Fibroblast of the aortic adventitia (primary cell): ENCODE data around the gene MLXIPL. TPM values are rescaled to one million over a fixed set of nuclear protein-coding genes. Genes with fewer than 3 reads are reported as not detected.
"Not testable (repeated sequence)": the region's sequence is repeated elsewhere in the genome, so short reads cannot be mapped to it uniquely, and the experiment has no call there.

Source experiments
- DNase-seq: peaks from one replicate; pipeline ENCODE4 v3.0.0-alpha.2; 2010; ENCODE audit warnings: low read depth
- H3K4me3 ChIP-seq: 2 replicates; pipeline ENCODE4 v1.5.1; 2011; ENCODE audit warnings: low read depth, mild to moderate bottlenecking, control low read depth, low read length, moderate library complexity
- total RNA-seq: library from RNA; depleted of rRNA; stranded (reverse); fragments of >200 nt; gene quantifications from 2 replicates; pipeline ENCODE4 v1.2.3, GENCODE V29; 2012; ENCODE audit warnings: low replicate concordance
- TF ChIP-seq, protein P1 (sequence below): IDR thresholded peaks from 2 replicates; pipeline ENCODE4 v1.5.1; 2011; ENCODE audit warnings: mild to moderate bottlenecking, low read length, control low read depth, inconsistent platforms; ENCODE audit not compliant: insufficient read depth

Gene MLXIPL
- total RNA-seq, 1 donor: 0.72 TPM

DNA sequence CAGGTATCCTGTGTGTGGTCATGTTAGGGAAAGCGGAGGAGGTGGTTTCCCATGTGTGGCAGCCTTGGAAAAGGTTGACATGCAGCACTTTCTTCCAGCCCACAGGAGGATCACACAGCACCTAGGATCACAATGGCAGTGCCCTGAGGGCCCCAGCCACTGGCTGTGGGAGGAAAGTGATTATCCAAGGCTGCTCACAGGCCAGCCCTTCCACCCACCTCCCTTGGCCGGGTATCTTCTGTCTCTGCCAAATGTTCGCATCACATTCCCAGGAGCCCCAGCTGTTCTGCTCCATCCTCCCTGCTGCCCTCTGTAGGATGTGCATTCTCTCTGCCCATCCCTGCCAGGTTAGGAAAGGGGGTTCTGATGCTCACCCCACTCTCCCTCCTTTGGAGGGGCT lies 2.5 kb upstream of the MLXIPL start:
- no peak overlapping the region for H3K4me3 ChIP-seq
- TF ChIP-seq, protein P1, sequence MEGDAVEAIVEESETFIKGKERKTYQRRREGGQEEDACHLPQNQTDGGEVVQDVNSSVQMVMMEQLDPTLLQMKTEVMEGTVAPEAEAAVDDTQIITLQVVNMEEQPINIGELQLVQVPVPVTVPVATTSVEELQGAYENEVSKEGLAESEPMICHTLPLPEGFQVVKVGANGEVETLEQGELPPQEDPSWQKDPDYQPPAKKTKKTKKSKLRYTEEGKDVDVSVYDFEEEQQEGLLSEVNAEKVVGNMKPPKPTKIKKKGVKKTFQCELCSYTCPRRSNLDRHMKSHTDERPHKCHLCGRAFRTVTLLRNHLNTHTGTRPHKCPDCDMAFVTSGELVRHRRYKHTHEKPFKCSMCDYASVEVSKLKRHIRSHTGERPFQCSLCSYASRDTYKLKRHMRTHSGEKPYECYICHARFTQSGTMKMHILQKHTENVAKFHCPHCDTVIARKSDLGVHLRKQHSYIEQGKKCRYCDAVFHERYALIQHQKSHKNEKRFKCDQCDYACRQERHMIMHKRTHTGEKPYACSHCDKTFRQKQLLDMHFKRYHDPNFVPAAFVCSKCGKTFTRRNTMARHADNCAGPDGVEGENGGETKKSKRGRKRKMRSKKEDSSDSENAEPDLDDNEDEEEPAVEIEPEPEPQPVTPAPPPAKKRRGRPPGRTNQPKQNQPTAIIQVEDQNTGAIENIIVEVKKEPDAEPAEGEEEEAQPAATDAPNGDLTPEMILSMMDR: peak; percentile 46
- peak; percentile 53 for DNase-seq

DNA sequence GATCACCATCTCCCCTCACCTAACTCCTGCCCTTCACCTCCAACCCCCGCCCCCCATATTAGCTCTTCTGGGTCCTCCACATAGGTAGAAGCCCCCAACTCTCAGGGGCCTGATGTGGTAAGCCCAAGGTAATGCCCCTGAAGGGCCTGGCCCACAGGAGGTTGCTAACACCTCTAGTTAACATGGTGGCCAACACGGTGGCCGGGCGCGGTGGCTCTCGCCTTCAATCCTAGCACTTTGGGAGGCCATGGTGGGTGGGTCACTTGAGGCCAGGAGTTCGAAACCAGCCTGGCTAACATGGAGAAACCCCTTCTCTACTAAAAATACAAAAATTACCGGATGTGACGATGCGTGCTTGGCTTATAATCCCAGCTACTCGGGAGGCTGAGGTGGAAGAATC lies 954 bp upstream of the MLXIPL start:
- no peak for DNase-seq
- H3K4me3 ChIP-seq: no peak overlapping the region
- TF ChIP-seq, protein P1: no peak

DNA sequence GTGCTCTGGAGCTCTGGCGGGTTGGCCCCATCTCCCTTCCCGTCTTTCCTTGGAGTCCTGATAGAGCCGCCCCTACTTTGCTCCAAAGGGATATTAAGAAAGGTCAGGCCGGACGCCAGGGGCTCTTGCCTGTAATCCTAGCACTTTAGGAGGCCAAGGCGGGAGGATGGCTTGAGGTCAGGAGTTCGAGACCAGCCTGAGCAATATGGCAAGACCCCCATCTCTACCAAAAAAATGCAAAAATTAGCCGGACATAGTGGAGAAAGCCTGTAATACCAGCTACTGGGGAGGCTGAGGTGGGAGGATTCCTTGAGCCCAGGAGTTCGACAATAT lies 313 bp upstream of the MLXIPL start:
- TF ChIP-seq, protein P1: no peak
- H3K4me3 ChIP-seq: no peak overlapping the region
- no peak for DNase-seq

DNA sequence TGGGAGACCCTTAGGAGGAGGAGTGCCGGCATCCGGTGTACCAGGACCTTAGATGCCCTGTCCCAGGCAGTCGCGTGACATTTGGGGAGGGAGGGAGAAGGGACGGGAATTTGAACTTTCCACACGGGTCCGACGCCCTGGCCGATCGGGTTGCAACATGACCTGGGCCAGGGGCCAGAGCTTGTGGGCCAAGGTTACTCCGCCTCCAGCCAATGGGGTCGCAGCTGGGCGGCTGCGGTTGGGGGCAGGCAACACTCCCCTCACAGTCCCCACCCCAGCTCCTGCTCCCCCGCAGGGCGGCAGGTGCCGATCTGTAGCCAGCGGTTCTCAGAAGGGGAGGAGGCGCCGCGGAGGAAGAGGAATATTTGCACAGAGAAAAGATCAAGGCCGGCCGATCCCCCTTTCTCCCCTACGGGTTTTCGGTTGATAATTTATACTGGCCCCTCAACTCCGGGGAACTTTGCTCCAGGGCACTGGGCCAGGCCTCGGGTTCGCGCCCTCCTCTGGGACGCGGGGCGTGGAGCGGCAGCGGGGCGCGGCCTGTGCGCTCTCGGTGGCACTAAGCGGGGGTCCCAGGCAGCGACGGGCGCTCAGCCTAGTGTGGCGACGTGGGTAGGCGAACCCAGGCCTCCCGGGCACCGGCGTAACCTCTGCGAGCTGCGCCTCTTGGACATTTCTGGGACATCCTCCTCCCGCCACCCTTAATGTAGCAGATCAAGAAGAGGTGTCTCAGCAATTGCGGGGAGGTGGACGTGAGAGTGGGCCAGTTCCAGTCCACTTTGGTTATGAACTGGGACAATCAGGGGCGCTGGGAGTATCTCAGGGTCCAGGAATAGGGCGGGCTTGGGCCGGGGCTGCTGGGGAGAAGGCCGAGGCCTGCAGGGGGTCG lies 1.2 kb downstream of the MLXIPL start:
- peak; percentile 17 for DNase-seq
- TF ChIP-seq, protein P1: no peak
- H3K4me3 ChIP-seq: no peak overlapping the region

DNA sequence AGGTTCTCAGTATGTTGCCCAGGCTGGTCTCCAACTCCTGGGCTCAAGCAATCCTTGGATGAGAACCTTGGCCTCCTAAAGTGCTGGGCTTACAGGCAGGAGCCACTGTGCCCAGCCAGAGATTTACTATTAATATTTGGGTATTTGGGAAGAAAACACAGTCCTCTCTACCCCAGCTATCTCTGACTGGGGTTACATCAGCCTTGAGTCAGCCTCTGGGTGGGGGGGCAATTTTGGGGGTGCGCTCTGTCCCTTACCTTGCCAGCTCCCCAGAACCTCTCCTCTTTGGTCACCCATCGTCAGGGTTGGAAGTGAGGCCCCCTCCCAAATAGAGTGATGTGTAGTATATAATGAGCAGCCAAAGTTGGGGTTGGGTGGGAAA lies 1.8 kb downstream of the MLXIPL start:
- TF ChIP-seq, protein P1: no peak
- DNase-seq: peak; percentile 17
- no peak overlapping the region for H3K4me3 ChIP-seq

DNA sequence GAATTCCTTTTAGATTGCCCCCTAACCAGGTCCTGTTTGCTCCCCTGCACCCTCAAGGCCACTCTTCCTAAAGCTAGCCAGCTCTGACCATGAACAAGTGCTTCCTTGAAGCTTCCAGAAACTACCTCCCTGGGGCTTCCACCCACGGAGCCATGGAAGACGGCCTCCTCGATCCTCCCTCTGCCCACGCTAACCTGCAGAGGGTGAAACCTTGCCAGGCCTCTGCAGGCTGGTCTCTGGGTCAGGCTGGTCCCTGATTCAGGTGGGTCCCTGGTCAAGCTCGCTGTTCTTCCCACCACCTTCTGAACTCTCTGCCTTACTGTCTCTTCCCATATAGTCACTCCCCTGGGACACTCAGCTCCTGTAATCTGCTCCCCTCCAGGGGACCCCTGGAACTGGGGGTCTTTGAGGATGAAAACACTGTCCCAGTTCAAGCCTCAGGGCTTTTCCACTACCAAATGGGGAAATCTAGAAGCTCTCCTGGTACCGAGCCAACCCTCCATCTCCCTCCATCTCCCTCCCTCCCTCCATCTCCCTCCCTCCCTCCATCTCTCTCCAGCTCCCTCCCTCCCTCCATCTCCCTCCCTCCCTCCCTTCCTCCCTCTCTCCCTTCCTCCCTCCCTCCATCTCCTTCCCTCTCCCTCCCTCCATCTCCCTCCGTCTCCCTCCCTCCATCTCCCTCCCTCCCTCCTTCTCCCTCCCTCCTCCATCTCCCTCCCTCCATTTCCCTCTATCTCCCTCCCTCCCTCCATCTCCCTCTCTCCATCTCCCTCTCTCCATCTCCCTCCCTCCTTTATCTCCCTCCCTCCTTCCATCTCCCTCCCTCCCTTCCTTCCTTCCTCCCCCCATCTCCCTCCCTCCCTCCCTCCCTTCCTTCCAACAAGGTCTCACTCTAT lies 2.9 kb downstream of the MLXIPL start:
- TF ChIP-seq, protein P1: no peak
- DNase-seq: no peak
- H3K4me3 ChIP-seq: no peak overlapping the region

DNA sequence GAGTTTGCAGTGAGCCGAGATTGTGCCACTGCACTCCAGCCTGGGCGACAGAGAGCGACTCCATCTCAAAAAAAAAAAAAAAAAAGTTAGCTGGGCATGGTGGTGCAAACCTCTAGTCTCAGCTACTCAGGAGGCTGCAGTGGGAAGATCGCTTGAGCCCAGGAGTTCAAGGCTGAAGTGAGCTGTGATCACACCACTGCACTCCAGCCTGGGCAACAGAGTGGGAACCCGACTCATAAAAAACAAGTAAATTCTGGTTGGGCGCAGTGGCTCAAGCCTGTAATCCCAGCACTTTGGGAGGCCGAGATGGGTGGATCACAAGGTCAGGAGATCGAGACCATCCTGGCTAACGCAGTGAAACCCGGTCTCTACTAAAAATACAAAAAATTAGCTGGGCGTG lies 4.9 kb downstream of the MLXIPL start:
- not testable (repeated sequence) for H3K4me3 ChIP-seq, DNase-seq
